LNCAP (cell line): Measurements from ENCODE around the gene HTR4.

Experiments used
- CTCF ChIP-seq: fragments of 450-650 bp; IDR thresholded peaks from 2 replicates; pipeline ENCODE4 v1.5.1; 2017; ENCODE audit warnings: mild to moderate bottlenecking

Gene HTR4

GRCh38 chr5:148595697-148596096 lies 58.6 kb downstream of the HTR4 start:
- no peak for TF ChIP-seq CTCF

- TF ChIP-seq CTCF, result no peak
These were observed 67.5 kb downstream of the HTR4 start for GRCh38 chr5:148586796-148587195.

DNA sequence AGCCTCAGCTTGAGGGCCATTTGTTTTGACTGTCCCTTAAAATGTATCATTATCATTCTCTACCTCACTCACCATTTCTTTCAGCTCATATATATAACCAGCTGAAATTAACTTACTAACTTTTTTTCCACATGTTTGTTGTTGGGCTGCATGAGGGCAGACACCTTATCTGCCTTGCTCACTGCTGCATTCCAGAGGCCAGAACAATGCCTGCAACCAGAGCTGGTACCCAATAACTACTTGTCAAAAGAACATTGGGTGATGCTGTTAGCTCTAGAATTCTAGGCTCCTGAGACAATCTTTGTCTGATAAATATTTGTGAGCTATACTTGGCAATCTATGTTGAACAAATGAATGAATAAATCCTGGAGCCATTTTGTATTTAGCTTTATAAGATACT lies 68.3 kb downstream of the HTR4 start:
- TF ChIP-seq CTCF, result no peak; the same call in 1 of the 2 replicates

DNA sequence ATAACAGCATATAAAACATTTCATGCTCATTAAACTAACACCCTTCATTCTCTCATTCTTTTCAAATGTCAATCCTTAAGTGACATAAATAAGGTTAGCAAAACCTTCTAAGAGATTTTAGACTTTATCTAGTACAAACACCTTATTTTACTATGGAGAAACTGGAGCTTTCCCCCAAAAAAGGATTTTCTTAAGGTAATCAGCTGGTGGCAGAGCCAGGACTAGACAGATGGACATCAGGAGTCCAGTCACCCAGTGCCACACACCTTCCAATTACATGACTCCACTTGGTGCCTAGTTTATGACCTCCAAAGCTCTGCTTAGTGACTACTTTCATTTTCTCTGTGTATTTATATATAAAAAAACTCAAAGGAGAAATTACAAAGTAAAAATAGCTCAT lies 70.2 kb downstream of the HTR4 start:
- TF ChIP-seq CTCF, result no peak

DNA sequence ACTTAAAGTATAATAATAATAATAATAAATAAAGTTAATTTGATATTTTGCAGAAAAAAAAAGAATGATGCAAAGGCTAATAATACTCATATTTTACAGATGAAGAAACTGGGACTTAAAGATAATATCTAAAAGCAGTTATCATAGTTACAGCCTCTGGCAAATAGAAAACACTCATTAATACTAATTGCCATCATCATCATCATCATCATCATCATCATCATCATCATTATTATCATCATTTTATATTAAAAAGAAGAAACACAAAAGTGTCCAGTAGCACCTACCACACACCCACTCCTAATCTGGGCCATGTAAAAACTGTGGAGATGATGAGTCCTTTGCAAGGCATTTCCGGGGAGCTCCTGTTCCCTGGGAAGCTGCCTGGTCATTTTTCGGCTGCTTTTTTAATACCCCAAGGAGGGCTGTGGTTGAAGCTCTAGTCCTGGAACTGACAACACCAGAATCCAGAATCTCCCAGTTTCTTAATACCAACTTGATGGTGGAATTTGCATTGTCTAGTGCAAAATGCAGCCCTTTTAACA lies 70.8 kb downstream of the HTR4 start:
- TF ChIP-seq CTCF, result no peak

DNA sequence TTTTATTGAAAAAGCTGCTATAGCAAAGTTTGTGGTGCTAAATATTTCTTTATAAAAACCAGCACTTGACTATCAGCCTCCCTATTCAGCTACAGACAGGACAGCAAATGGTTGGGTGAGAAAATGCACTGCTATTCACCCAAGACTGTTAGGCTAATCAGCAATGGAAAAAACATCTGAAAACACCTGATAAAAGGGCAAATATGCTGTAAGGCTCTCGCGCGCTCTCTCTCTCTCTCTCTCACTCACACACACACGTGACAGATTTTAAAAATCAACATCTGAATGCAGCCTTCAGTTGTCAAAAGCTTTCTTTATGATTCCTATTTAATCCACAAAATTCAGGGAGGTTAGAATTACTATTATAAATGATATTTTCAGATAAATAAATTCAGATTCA lies 80.2 kb downstream of the HTR4 start:
- no peak for TF ChIP-seq CTCF

DNA sequence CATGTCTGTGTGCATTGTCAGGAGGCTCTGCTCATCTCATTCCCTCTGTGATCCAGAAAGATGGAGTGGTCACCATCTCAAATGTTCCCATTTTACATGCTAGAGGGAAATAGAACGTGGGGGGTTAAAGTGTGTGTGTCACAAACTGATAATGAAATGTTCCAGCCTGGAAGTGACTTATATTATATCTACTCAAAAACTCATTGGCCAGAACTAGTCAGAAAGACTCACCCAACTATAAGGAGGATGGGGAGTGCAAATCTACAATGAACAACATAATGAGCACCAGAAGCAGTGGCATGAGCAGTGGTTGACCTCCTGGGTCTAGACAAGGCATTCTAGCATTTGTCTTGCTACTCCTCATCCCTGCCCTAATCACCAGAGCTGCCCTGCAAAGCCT lies 81.0 kb downstream of the HTR4 start:
- no peak for TF ChIP-seq CTCF

GRCh38 chr5:148569948-148570347 lies 84.4 kb downstream of the HTR4 start:
- TF ChIP-seq CTCF, result no peak
